Endothelial cell of umbilical vein (primary cell): Measurements from ENCODE around the gene RGS6. TPM values are rescaled to one million over a fixed set of nuclear protein-coding genes. Genes with fewer than 3 reads are reported as not detected.

Source experiments
- BruUV-seq: library from RNA; stranded (reverse); fragments of 400-500 nt; replicated peaks from 2 replicates; lab custom pipeline; 2021; lab: Mats Ljungman, UMichigan
- CTCF ChIA-PET: fragments of 300-600, 350-600 bp; sonication (Branson Sonifier 250); formaldehyde crosslinking; loops from one replicate; lab custom pipeline; 2021; ENCODE audit warnings: antibody characterized with exemption, inconsistent platforms; lab: Charles Lee
- POLR2A ChIA-PET: fragments of 300-600, 350-600 bp; sonication (Branson Sonifier 250); formaldehyde crosslinking; loops from one replicate; lab custom pipeline; 2021; ENCODE audit warnings: antibody characterized with exemption, inconsistent platforms; lab: Charles Lee
- DNase-seq: peaks from one replicate; pipeline ENCODE4 v3.0.0-alpha.2; 2011; ENCODE audit warnings: low read depth, low spot score
- FAIRE-seq: peaks from 2 replicates; lab custom pipeline; 2011; peaks lifted over from hg19 to GRCh38; lab: Jason Lieb, UNC
- H2AFZ ChIP-seq: 2 replicates; pipeline ENCODE4 v1.6.0; 2012; ENCODE audit warnings: low read depth, low read length, control low read depth, inconsistent platforms
- H3K27ac ChIP-seq: 2 replicates; pipeline ENCODE4 v1.5.1; 2011; ENCODE audit warnings: low read depth, mild to moderate bottlenecking, control low read depth, low read length, moderate library complexity; ENCODE audit not compliant: insufficient read depth
- H3K27me3 ChIP-seq, 2 experiments: 2 replicates each; pipeline versions ENCODE4 v1.6.0 to v1.6.1; 2011; ENCODE audit warnings: low read length in 2 of 2, mixed read lengths in 1 of 2; ENCODE audit not compliant: control insufficient read depth in 2 of 2, insufficient read depth in 2 of 2
- H3K36me3 ChIP-seq, 2 experiments: 2 replicates in 1 of 2; 3 replicates in 1 of 2; pipeline ENCODE4 v1.5.1; 2011; ENCODE audit warnings: low read length in 2 of 2, mild to moderate bottlenecking in 1 of 2, moderate library complexity in 1 of 2; ENCODE audit not compliant: control insufficient read depth in 2 of 2, insufficient read depth in 2 of 2; ENCODE audit errors: extremely low read depth in 1 of 2
- H3K4me1 ChIP-seq: 3 replicates; pipeline ENCODE4 v1.5.1; 2011; ENCODE audit warnings: mild to moderate bottlenecking, low read length; ENCODE audit not compliant: control insufficient read depth, insufficient read depth; ENCODE audit errors: extremely low read depth
- H3K4me2 ChIP-seq: 2 replicates; pipeline ENCODE4 v1.6.1; 2011; ENCODE audit warnings: low read length, control low read depth, mixed read lengths; ENCODE audit not compliant: insufficient read depth
- H3K4me3 ChIP-seq, 3 experiments: fragments of 200-600 bp in 1 of 3; sonication (generic), shearing (Covaris generic) in 1 of 3; replicated peaks in 1 of 3; 2 replicates each; pipeline ENCODE4 v1.5.1; 2011 to 2016; ENCODE audit warnings: control low read depth in 3 of 3, low read length in 3 of 3, mild to moderate bottlenecking in 2 of 3, inconsistent platforms in 1 of 3, low read depth in 1 of 3, moderate library complexity in 1 of 3; ENCODE audit not compliant: insufficient read depth in 1 of 3
- H3K79me2 ChIP-seq: 2 replicates; pipeline ENCODE4 v1.6.0; 2012; ENCODE audit warnings: low read length, inconsistent platforms; ENCODE audit not compliant: control insufficient read depth, insufficient read depth
- H3K9ac ChIP-seq: replicated peaks from 2 replicates; pipeline ENCODE3; 2011; ENCODE audit warnings: low read length, control low read depth; ENCODE audit not compliant: insufficient read depth; ENCODE audit errors: extremely low read depth
- H3K9me1 ChIP-seq: replicated peaks from 3 replicates; pipeline ENCODE4 v1.6.0; 2011; ENCODE audit warnings: mild to moderate bottlenecking, low read length; ENCODE audit not compliant: control insufficient read depth, insufficient read depth; ENCODE audit errors: extremely low read depth
- H3K9me3 ChIP-seq: replicated peaks from 2 replicates; pipeline ENCODE4 v1.5.1; 2012; ENCODE audit warnings: low read length, inconsistent platforms; ENCODE audit not compliant: control insufficient read depth, insufficient read depth
- H4K20me1 ChIP-seq: replicated peaks from 2 replicates; pipeline ENCODE3; 2011; ENCODE audit warnings: mild to moderate bottlenecking, low read length; ENCODE audit not compliant: control insufficient read depth, insufficient read depth; ENCODE audit errors: extremely low read depth
- CTCF ChIP-seq, 2 donors: IDR thresholded peaks; 1 replicate in 1 of 2; 2 replicates in 1 of 2; pipeline ENCODE4 v1.5.1; 2011; ENCODE audit warnings: low read length in 2 of 2, mild to moderate bottlenecking in 2 of 2, moderate library complexity in 2 of 2, control low read depth in 1 of 2, inconsistent platforms in 1 of 2, low read depth in 1 of 2; ENCODE audit not compliant: insufficient read depth in 1 of 2; ENCODE audit errors: extremely low read depth in 1 of 2
- EZH2 ChIP-seq: IDR thresholded peaks from 2 replicates; pipeline ENCODE4 v1.6.1; 2012; ENCODE audit warnings: borderline replicate concordance, low read depth, mild to moderate bottlenecking, moderate library complexity, low read length, inconsistent platforms; ENCODE audit not compliant: severe bottlenecking
- FOS ChIP-seq: IDR thresholded peaks from 2 replicates; pipeline ENCODE4 v1.6.1; 2011; ENCODE audit warnings: mild to moderate bottlenecking, low read length, moderate library complexity, borderline replicate concordance; ENCODE audit not compliant: insufficient read depth
- GATA2 ChIP-seq: IDR thresholded peaks from 2 replicates; pipeline ENCODE4 v1.7.0; 2011; ENCODE audit warnings: low read depth, mild to moderate bottlenecking, moderate library complexity, mixed read lengths, low read length; ENCODE audit not compliant: insufficient read length, insufficient read depth
- JUN ChIP-seq: IDR thresholded peaks from 2 replicates; pipeline ENCODE4 v1.6.1; 2011; ENCODE audit warnings: borderline replicate concordance, low read depth; ENCODE audit not compliant: insufficient read length, insufficient read depth
- MAX ChIP-seq: IDR thresholded peaks from 2 replicates; pipeline ENCODE4 v1.6.1; 2011; ENCODE audit not compliant: insufficient read depth, insufficient read length
- MYC ChIP-seq: IDR thresholded peaks from one replicate; pipeline ENCODE4 v1.6.1; 2011; ENCODE audit warnings: mild to moderate bottlenecking, low read depth, low read length
- POLR2A ChIP-seq: IDR thresholded peaks from 2 replicates; pipeline ENCODE4 v1.6.1; 2012; ENCODE audit warnings: low read depth, mild to moderate bottlenecking, control low read depth, low read length
- POLR2AphosphoS5 ChIP-seq: IDR thresholded peaks from 2 replicates; pipeline ENCODE4 v1.6.1; 2012; ENCODE audit warnings: low read depth, mild to moderate bottlenecking, control low read depth, low read length, moderate library complexity; ENCODE audit not compliant: insufficient read depth
- dilution Hi-C: fragments of 300-500 bp; cut with MboI; formaldehyde crosslinking; loops from one replicate; pipeline ENCODE4 v1.15.0; 2019; ENCODE audit warnings: low sequenced_read_pairs; ENCODE audit not compliant: extremely low pct_ligation_motif_present
- intact Hi-C: fragments of 100-400 bp; cut with micrococcal nuclease; formaldehyde crosslinking; loops from one replicate; pipeline ENCODE4 v1.10.0; 2022
- polyA plus RNA-seq, 4 experiments: library from polyadenylated mRNA; depleted of rRNA in 3 of 4; stranded (reverse) in 3 of 4; unstranded in 1 of 4; fragments of >200 nt; gene quantifications; 2 replicates each; pipeline versions ENCODE4 v1.2.1 to v1.2.3, GENCODE V29; 2011 to 2012; ENCODE audit warnings: missing spikeins in 1 of 4
- total RNA-seq: library from RNA; stranded (reverse); gene quantifications from 2 replicates; pipeline ENCODE4 v1.2.3, GENCODE V29; 2021

RGS6 gene
- total and polyA plus RNA-seq, 2 donors (not counting 3 experiments of a cell fraction or from before 2014, with no cell fraction given): not detected

GRCh38 chr14:72404998-72405397 lies 472.8 kb downstream of the RGS6 start:
- no peak overlapping the region for H2AFZ ChIP-seq
- no peak overlapping the region for H3K4me3 ChIP-seq
- H3K79me2 ChIP-seq: no peaks in the 10 kb centered on the region
- BruUV-seq: no TSS peak
- H3K4me1 ChIP-seq: no peaks in the 10 kb centered on the region
- no peaks in the 10 kb centered on the region for H3K9me1 ChIP-seq
- H3K36me3 ChIP-seq: no peaks in the 10 kb centered on the region
- no peak overlapping the region for H3K9ac ChIP-seq
- DNase-seq (no peak), FAIRE-seq (no peak)
- TF ChIP-seq POLR2A: no peak
- TF ChIP-seq EZH2: no peak
- TF ChIP-seq POLR2AphosphoS5: no peak
- TF ChIP-seq CTCF (IDR thresholded peaks at IDR 0.05; ENCODE audit: extremely low read depth in 1 of 2, insufficient read depth in 1 of 2, low read depth in 1 of 2, low read length in 2 of 2): no peak
- TF ChIP-seq JUN: no peak
- TF ChIP-seq MAX: no peak
- no peak for TF ChIP-seq GATA2
- TF ChIP-seq FOS: no peak
- no peak for TF ChIP-seq MYC
- H3K4me2 ChIP-seq: no peak overlapping the region
- H4K20me1 ChIP-seq: no peaks in the 10 kb centered on the region
- H3K27me3 ChIP-seq: no peaks in the 10 kb centered on the region
- dilution Hi-C loops (no loop called here), intact Hi-C loops (no loop called here)
- CTCF ChIA-PET: no interaction called here
- no peak overlapping the region for H3K27ac ChIP-seq
- H3K9me3 ChIP-seq: no peaks in the 10 kb centered on the region
- POLR2A ChIA-PET: no interaction called here
